Activated CD4-positive, alpha-beta T cell treated with anti-CD3 and anti-CD28 coated beads, Interleukin-2, amount 50 U/mL, for 1 hour (primary cell): ENCODE data around the gene SPDYE2.
"Not testable (repeated sequence)": the region's sequence is repeated elsewhere in the genome, so short reads cannot be mapped to it uniquely, and the experiment has no call there.

ENCODE experiments used
- DNase-seq: peaks from one replicate; pipeline ENCODE4 v3.0.0-alpha.2; 2020

SPDYE2 gene

GRCh38 chr7:102606848-102607247, 55.8 kb downstream of the SPDYE2 start:
- not testable (repeated sequence) for DNase-seq

DNA sequence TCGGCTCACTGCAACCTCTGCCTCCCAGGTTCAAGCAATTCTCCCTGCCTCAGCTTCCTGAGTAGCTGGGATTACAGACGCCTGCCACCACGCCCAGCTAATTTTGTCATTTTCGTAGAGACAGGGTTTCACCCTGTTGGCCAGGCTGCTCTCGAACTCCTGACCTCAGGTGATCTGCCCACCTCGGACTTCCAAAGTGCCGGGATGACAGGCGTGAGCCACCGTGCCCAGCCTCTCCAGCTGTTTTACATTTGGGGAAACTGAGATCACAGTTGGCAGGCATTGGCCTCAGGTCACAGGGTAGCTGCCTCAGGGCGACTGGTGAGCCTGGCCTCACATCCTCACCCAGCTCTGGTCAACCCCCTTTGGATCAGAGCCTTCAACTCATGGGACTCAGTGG, 58.7 kb downstream of the SPDYE2 start:
- not testable (repeated sequence) for DNase-seq

GRCh38 chr7:102610441-102610840, 59.4 kb downstream of the SPDYE2 start:
- DNase-seq = not testable (repeated sequence)

- DNase-seq = not testable (repeated sequence)
These were observed 60.1 kb downstream of the SPDYE2 start for GRCh38 chr7:102611013-102611674.

DNA sequence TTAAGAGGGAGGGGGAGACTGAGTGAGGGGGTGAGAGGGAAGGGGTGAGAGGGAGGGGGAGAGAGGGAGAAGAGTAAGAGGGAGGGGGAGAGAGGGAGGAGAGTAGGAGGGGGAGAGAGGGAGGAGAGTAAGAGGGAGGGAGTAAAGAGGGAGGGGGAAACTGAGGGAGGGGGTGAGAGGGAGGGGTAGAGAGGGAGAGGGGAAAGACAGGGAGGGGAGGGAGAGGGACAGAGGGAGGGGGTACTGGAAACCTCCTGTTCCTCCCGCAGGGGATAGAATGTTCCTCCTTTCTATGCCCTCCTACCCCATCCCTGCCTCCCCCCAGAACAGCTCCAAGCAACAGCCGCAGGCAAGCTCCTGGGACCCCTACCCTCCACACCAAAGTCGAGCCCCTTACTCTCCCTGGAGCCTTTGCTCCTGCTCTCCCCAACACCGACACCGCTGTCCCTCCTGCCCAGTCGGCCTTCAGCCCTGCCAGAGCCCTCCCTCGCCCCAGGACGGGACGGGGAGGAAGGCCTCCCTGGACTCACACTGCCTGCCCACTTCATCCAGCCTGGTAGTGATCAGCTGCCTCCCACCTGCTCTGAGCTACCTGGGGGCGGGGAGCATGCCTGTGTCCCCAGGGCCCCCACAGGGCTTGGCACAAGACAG, 60.8 kb downstream of the SPDYE2 start:
- DNase-seq = not testable (repeated sequence)
